ENCODE results near the gene PRDM12.

The PRDM12 gene

DNA sequence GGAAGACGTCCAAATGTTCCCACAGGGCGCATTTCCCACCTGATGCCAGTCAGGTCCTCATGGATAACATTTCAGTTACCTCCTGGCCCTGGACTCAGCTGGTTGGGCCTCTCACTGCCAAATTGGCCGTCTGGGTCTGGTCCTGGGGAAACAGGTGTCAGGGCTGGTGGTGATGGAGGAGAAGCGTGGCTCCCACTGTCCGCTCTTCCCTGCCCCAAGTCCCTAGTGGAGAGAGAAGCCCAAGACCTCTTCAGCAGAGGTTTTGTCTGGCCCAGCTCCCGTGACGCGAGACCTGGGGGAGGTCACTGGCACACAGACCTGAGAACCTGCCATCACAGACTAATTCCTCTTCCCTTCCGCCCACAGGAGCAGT is 27.8 kb upstream of the PRDM12 start:
- no peak for DNase-seq

DNA sequence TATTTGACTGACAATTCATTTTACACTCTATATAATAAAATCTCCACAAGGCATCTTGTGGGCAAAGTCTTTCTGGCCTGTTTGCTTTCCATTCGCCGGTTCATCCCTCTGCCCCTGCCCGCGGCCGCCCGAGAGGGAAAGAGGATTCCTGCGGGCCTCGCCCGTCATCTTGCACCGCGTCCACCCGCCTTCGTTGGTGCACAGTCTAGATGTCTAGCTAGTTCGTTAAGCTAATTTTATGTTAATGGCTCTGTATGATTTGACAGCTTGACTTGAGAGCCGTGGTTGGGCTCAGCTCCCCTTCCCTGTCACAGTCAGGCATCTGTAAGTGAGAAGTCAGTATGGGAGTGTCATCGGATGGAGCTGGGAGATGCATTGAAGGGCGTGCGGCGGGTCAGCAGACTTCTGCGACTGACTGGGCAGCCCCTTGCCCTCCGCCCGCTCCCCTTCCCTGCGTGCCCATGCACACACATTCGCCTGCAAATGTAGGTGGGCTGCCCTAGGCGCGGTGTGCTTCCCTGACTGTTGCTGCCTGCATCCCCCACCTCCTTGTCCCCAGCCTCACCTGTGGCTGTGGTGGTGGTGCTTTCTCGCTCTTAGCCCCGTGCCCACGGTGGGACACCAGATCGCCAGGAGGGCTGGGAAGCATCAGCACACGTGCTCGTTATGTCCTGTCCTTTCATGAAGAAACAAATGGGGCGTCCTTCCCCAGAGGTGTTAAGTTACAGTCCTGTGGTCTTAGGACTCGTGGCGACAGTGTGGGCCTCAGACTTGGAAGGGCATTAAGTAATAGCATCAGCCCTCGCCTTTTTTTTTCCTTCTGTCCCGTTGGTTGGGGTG is 25.9 kb upstream of the PRDM12 start:
- no peak for DNase-seq

DNA sequence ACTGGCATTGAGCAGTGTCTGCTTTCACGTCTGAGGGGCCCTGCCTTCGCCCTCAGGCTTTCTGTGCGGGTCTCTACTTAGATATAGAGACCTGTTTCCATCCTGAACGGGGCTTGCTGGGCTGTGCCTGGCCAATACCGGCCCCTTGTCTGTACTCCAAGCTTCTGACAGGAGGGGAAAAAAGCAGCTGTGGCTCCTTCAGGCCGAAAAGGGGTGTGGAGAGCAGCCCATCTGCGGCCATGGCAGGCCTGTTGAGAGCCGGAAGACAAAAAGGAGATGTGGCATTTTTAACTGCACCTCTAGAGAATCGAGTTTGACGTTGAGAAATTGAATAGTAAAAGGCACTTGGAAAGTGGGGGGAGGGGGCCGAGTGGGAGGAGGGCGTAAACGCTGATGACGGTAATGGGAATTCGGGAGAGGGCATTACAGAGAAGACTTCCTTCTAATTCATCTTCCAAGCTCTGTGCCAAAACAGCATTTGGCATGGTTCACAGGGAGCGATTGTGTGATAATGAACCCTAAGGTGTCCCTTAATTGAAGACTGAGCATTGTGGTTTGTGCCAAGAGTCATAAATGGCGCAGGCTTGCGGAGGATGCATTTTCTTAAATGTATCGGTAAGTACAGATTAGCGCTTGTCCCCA is 25.1 kb upstream of the PRDM12 start:
- no peak for DNase-seq

- no peak for DNase-seq
Observed at GRCh38 chr9:130639866-130640555, 24.4 kb upstream of the PRDM12 start.

GRCh38 chr9:130640681-130641080 is 23.7 kb upstream of the PRDM12 start:
- no peak for DNase-seq

DNA sequence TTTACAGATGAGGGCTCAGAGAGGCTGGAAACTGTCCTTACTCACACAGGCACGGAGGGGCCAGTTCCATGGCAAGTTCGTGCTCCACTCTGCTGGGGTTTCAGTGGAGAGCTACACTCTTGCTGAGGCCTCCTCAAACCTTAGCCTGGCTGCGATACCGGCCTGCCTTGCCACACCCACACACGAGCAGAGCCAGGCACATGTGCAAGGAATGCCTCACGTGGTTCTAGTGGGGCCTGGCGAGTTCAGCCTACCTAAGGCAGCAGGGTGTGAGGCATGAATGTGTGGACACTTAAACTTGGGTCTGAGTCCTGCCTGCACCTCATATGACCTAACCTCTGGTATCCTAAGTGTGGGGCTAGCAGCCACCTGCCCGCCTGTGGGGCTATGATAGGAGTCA is 21.5 kb upstream of the PRDM12 start:
- no peak for DNase-seq

DNA sequence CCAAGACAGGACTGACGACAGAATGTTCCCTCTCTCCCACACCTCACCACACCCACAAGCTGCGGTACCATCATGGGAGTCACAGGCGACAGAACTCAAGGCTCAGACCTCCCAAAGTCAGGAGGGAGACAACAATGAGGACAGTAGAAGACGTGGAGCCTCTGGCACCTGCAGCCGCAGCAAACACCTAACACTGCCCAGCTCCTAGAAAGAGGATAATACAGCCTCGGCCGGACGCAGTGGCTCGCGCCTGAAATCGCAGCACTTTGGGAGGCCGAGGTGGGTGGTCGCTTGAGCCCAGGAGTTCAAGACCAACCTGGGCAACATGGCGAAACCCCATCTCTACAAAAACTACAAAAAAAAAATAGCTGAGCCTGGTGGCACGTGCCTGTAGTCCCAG is 13.2 kb upstream of the PRDM12 start:
- DNase-seq, result no peak

GRCh38 chr9:130651752-130652151 is 12.6 kb upstream of the PRDM12 start:
- DNase-seq, result no peak

DNA sequence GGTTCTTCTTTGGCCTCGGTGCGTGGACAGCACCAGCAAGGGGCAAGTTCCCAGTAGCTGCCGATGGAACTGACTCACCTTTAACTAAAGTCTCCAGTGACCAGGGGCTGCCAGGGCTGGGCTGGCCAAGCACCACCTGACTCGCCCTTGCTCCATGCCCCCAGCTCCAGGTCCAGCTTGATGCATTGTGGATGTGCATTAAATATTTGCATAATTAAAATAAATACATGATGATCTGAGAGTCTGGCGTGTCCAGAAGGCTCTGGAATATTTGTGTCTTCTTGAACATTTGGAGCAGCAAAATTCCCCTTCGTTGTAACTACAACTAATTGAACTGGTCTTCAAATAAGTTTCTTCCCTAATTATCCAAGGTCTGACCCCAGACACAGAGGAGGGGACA is 9.5 kb upstream of the PRDM12 start:
- no peak for DNase-seq

DNA sequence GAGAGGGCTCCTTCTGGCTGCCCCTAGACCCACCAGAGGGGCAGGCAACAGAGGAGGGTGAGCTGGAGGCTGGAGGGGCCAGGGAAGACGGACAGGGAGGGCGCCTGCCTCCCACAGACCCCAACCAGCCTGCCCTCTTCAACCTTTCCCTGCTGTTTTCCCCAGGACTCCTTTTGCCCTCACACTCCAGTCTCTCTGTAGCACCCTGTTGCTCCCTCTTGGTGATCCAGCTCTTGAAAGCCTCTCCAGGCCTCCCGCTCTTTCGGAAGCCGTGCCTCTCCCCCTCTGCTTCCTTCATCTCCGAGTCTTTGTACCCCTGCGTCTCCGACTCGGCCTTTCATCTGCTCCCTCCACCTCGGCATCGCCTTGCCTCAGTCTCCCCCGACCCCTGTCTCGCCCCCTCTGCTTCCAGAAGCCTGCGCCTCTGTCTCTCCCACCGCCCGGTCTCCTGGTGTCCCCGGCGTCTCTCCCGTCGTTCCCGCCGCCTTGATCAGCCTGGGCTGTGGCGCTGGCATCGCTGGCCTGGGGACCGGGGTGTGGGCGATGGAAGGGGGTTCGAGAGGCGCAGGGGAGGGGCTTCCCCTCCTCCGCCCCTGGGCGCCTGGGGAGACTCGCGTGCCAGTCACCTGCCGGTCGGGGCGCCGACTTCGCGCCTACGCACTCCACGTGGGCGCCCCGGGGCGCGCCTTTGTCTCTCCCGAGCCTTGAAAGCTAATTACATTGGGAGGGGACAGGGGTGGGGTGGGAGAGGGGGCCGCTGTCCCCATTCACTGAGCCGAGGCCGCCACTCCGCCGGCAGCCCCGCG is 5.3 kb upstream of the PRDM12 start:
- DNase-seq, result no peak

DNA sequence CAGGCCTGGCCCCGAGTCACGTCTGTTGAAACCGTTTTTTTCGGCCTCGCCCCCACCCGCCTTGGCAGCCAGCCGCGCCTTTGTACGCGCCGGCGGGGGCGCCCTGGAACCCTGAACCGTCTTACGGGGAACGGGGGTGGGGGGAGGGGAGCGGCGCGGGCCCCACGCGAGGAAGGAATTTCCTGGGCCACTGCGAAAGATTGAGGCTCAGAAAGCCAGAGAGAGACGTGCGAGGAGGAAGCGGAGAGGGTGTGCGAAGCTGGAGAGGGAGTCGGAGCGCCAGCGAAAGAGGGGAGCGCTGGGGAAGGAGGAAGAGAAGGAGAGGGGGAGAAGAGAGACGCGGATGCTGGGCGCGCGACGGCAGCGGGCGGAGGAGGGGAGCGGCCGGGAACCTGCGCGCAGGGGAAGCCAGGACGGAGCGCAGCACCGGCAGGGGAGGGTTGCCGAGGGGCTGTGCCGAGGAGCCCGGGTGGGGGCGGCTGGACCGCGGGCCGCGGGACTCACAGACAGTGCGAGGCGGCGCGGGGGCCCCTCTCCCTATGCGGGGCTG is 4.6 kb upstream of the PRDM12 start:
- DNase-seq, result no peak

GRCh38 chr9:130660326-130660682 is 4.1 kb upstream of the PRDM12 start:
- no peak for DNase-seq

- no peak for DNase-seq
Observed at GRCh38 chr9:130660683-130661450, 3.5 kb upstream of the PRDM12 start.

- DNase-seq, result no peak
Observed at GRCh38 chr9:130661451-130662098, 2.8 kb upstream of the PRDM12 start.

DNA sequence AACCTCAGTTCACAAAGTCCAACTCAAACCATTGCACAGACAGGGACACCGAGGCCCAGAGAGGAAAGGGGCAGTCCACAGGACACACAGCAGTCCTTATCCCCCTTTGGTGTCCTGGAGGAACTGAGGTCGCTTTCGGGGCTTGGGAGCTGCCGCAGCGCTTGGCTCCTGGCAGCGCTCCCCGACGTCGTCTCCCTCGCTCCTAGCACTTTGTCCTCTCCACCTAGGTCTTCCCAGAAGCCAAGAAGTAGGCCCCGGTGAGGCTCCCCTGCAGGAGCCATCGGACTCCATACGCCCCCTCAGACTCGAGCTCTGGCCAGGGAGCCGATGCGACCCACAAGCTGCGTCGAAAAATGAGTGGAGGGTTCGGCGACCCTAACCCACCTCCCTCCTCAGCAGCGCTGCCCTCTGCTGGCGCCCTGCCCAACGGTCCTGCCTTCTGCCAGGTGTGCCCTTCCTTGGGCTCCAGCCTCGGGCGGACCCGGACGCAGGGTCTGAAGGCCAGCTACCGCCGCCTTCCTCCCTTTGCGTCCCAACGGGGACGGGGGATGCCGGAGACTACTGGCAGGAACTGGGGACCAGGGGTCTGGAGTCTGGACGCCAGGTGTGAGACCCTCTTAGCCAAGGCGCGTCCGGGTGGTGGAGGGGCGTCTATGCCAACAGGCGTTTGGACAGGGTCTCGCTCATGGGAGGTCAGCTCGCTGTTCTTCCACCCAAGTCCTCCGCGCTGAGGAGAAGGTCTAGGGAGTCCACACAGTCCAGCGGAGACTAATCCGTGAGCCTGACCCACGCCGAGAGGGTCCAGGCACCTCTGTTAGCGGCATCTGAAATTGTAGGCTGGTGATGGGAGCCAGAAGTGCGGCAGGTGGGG is 2.1 kb upstream of the PRDM12 start:
- no peak for DNase-seq

GRCh38 chr9:130662970-130663257 is 1.5 kb upstream of the PRDM12 start:
- DNase-seq, result no peak

DNA sequence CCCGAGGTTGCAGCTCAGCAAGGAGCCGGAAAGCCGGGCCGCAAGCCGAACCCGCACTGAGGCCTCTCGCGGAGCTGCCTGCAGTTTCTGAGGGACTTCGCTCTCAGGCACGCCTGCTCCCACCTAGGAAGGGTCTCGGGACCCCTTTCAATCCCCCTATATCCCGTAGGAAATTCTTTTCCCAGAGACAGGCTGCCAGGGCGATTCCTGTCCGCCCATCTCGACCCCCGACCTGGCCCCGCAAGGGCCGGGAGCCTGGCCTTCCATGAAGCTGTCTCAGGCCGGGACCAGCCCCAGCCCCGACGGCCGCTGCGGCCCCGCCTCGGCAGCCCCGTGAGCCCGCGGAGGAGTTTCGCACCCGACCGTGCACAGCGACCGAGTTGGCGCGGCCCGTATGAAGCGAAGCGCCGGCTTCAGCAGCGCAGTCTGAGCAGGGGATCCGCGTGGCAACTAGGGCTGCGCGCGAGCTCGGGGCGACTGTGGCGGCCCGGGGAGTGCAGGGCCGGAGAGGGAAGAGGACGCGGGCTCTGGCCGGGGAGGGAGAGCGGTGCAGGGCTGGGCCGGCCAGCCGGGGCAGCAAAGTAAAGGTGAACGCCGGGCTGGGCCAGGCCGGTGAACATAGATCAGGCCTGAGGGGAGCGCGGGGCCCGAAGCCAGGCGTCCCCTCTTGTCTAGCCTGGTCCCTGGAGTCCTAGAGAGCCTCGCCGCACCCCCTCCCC is 977 bp upstream of the PRDM12 start:
- DNase-seq, result no peak

GRCh38 chr9:130663977-130664250 is 480 bp upstream of the PRDM12 start:
- no peak for DNase-seq

DNA sequence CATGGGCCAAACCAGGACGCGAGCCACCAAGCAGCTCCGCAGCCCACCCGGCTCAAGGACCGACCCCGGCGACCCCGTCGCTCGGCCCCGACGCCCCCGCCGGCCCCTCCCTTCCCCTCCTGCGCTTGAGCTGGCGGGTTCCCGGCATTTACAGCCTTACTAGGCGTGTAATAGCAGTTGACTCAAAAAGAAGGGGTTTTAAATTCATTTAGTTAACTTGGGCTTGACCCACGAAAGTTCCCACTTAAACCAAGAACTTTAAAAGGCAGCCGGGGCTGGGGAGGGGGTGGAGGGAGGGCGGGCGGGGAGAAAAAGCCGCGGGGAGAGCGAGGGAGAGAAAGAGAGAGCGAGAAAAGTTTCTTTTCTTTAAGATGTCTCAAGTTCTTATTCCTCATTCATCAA is 636 bp downstream of the PRDM12 start:
- no peak for DNase-seq

All from CD4-positive, alpha-beta T cell treated with Interleukin-15 for 1 hour (primary cell).